Measurements from ENCODE around the gene PGM2.
"Not testable (repeated sequence)": the region's sequence is repeated elsewhere in the genome, so short reads cannot be mapped to it uniquely, and the experiment has no call there.

Gene PGM2

DNA sequence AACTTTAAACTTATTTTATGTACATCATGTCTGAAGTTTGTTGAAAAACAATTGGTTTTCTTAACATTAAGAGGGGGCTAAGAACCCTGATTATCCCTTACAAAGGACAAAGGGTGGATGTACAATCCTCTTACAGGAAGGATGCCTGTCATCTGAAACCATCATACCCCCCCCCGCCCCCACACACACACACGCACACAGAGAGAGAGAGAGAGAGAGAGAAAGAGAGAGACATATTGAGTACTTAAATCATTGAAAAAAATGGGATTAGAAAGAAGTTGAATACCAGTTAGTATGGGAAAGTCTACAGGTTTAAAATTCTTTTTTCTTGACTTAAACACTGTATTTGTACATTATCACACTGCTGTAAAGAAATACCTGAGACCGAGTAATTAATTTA, 10.9 kb upstream of the PGM2 start:
- intact Hi-C loops (cut with DNase I) = no loop called here
- DNase-seq = no peak

DNA sequence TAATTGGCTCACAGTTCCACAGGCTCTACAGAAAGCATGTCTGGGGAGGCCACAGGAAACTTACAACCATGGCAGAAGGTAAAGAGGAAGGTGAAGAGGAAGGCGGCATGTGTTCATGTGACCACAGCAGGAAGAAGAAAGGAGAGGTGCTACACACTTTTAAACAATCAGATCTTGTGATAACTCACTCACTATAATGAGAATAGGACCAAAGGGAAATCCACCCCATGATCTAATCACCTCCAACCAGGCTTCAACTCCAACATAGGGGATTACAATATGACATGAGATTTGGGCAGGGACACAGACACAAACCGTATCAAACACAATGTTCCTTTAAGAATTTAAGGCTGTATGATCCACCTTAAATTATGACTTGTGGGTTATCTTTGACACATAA, 10.5 kb upstream of the PGM2 start:
- intact Hi-C loops (cut with DNase I) = no loop called here
- DNase-seq = no peak

- intact Hi-C loops (cut with DNase I) = no loop called here
- no peak for DNase-seq
Observed at GRCh38 chr4:37816719-37817118, 9.8 kb upstream of the PGM2 start.

GRCh38 chr4:37818752-37819151, 7.7 kb upstream of the PGM2 start:
- intact Hi-C loops (cut with DNase I) = no loop called here
- no peak for DNase-seq

- DNase-seq; intact Hi-C loops (cut with DNase I): not testable (repeated sequence)
Observed at GRCh38 chr4:37820458-37820857, 6.0 kb upstream of the PGM2 start.

DNA sequence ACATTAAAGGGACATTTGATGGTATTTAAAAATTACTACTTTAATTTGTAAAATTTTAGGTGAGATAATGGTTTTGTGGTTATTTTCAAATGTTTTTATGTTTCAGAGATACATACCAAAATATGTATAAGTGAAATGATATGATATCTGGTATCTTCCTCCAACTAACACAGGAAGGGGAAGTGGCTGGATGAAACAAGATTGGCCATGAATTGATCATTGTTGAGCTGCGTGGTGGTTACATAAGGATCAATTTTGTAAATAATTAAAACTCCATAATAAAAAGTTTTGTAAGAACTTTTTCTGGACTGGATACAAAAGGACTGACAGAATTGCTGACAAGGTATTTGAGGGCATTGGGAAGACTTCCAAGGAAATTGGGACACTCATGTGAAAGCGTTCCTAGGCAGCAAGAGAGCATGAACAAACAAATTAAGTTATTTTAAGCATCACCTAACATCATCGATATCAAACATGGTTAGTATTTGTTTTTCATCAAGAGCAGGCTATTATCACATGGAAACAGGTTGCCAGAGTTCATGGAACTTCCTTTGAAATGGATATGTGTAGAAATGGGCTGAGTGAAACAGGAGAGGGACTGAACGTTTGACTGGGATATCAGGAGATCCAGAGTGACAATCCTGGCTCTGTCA, 4.4 kb upstream of the PGM2 start:
- intact Hi-C loops (cut with DNase I) = no loop called here
- DNase-seq = no peak

GRCh38 chr4:37825501-37825900, 985 bp upstream of the PGM2 start:
- intact Hi-C loops (cut with DNase I) = loop anchor here (5.0 kb wide), 1 partner anchor 67 kb away; the partner anchor contains the start of gene TBC1D1
- DNase-seq = not testable (repeated sequence)

- intact Hi-C loops (cut with DNase I) = loop anchor here (5.0 kb wide), 1 partner anchor 66 kb away; the partner anchor contains the start of gene TBC1D1
- DNase-seq = no peak
Observed at GRCh38 chr4:37825968-37826294, 555 bp upstream of the PGM2 start.

- intact Hi-C loops (cut with DNase I) = loop anchor here (5.0 kb wide), 1 partner anchor 65 kb away; the partner anchor contains the start of gene TBC1D1
- DNase-seq = peak in 5 of 10 donors; percentile 10 to 75 (median 22)
Observed at GRCh38 chr4:37827030-37827685, 672 bp downstream of the PGM2 start.

- intact Hi-C loops (cut with DNase I) = loop anchor here (5.0 kb wide), 1 partner anchor 64 kb away; the partner anchor contains the start of gene TBC1D1
- no peak for DNase-seq
Observed at GRCh38 chr4:37827802-37828321, 1.4 kb downstream of the PGM2 start.

- intact Hi-C loops (cut with DNase I) = loop anchor here (5.0 kb wide), 1 partner anchor 63 kb away; the partner anchor contains the start of gene TBC1D1
- DNase-seq = no peak
Observed at GRCh38 chr4:37828843-37829242, 2.4 kb downstream of the PGM2 start.

DNA sequence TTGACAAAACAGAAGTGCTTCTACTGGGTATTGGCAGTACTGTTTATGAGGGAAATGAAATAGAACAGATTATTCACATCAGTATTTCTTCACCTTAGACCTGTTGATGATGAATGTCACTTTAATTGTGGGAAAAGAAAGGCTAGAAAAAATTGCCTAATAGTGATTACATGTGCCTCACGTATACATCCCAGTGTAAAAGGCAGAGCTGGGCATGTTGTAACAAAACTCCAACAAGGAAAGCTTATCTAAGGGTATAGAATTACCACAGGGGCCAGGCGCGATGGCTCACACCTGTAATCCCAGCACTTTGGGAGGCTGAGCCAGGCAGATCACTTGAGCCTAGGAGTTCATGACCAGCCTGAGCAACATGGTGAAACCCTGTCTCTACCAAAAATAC, 4.2 kb downstream of the PGM2 start:
- DNase-seq = no peak
- intact Hi-C loops (cut with DNase I) = no loop called here

DNA sequence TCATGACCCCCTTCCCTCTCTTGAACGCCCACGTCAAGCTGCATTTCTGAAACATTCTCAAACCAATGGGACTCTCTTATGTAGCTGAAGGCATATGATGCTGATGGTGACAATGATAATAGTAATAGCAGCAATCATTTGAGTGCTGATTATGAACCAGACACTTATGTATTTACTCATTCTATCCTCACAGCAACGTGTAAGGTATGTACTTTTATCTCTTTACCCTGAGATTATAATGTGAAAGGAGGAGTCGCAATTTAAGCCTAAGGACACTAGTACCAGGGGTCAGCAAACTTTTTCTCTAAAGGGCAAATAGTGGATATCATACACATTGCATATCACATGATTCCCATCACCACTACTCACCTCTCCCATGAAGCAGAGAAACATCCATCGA, 8.5 kb downstream of the PGM2 start:
- DNase-seq = no peak
- intact Hi-C loops (cut with DNase I) = no loop called here

- intact Hi-C loops (cut with DNase I) = no loop called here
- DNase-seq = no peak
Observed at GRCh38 chr4:37835806-37836205, 9.3 kb downstream of the PGM2 start.

DNA sequence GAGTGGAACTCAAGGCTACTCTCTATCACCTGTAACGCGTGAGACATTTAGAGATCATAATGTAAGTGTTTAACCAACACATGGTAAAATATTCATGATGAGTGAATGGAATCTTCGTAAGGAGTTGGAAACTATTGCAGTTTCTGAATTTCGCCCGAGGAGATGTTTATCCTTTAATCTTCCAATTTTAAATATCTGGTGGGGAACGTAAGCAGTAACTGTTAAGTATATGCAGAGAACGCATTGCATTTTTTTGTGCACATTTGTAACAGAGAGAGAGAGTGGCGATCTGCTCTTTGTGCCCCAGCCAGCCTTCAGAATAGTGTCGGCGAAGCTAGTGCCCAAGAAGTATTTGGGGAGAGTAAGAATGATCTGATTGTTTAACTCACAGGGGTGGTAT, 9.8 kb downstream of the PGM2 start:
- DNase-seq = no peak
- intact Hi-C loops (cut with DNase I) = no loop called here

- intact Hi-C loops (cut with DNase I) = no loop called here
- DNase-seq = no peak
Observed at GRCh38 chr4:37836838-37837440, 10.5 kb downstream of the PGM2 start.

DNA sequence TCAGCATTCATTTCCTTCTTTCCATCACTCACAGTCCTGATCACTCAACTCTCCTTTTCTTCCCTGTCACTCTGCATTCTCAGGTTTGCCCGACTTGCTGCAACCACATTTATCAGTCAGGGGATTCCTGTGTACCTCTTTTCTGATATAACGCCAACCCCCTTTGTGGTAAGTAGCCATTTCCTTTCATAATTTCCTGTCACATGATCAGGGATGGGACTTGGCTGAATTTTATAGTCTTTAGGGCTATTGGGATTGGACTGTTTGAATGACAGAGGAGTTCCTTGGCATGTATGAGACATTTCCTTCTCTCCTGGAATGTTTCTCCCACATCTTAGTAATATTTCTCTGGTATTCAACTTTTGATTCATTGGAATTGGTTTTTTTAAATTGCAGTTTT, 11.0 kb downstream of the PGM2 start:
- no peak for DNase-seq
- intact Hi-C loops (cut with DNase I) = no loop called here

DNA sequence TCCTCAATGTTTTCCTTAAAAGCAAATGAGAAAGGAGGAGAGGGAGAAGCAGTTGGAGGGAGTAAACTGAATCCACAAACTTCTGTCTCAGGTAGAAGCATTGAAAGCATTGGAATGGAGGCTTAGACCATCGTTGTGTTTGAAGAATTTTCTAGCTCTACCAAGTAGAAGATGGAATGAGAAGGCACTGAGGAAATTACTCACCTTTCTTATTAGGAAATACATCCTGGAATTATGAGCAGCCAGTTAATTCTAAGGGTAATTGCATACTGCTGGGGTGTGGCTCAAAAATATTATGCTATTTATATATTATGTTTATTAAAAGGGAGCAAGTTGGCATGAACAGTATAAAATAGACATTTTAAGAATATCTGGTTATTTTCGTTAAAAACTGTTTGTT, 12.9 kb downstream of the PGM2 start:
- no peak for DNase-seq
- intact Hi-C loops (cut with DNase I) = no loop called here

DNA sequence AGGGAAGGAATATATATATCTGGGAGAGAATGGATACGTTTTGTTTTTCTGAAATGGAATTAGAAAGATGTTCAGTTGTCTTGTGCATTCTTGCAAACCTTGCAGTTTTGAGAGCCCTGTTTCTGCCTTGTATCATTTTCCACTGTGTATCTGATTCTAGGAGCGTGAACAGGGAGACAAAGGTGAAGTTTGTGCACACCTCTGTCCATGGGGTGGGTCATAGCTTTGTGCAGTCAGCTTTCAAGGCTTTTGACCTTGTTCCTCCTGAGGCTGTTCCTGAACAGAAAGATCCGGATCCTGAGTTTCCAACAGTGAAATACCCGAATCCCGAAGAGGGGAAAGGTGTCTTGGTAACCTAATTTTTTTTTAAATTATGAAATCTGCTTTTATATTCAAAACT, 17.7 kb downstream of the PGM2 start:
- DNase-seq = no peak
- intact Hi-C loops (cut with DNase I) = no loop called here

- intact Hi-C loops (cut with DNase I) = no loop called here
- no peak for DNase-seq
Observed at GRCh38 chr4:37845201-37845600, 18.7 kb downstream of the PGM2 start.

GRCh38 chr4:37847311-37847884, 20.9 kb downstream of the PGM2 start:
- no peak for DNase-seq

More at GRCh38 chr4:37847311-37847884, 20.9 kb downstream of the PGM2 start:
- intact Hi-C loops (cut with DNase I) = no loop called here
